H9 (cell line): ENCODE results near the gene GALNT10. TPM values are rescaled to one million over a fixed set of nuclear protein-coding genes. Genes with fewer than 3 reads are reported as not detected.

Source experiments
- DNase-seq: peaks from one replicate; pipeline ENCODE4 v3.0.0-alpha.2; 2017
- H2AFZ ChIP-seq: one replicate; pipeline ENCODE4 v1.6.1; 2013; ENCODE audit warnings: mild to moderate bottlenecking, low read length, control low read depth, moderate library complexity
- H2AK5ac ChIP-seq: 2 replicates; pipeline ENCODE4 v1.6.1; 2013; ENCODE audit warnings: low read length, control low read depth, mixed read lengths; ENCODE audit not compliant: insufficient read length
- H2BK120ac ChIP-seq: one replicate; pipeline ENCODE4 v1.6.1; 2013; ENCODE audit warnings: low read depth, mild to moderate bottlenecking, low read length, control low read depth, inconsistent platforms; ENCODE audit not compliant: poor library complexity, severe bottlenecking
- H2BK12ac ChIP-seq: 2 replicates; pipeline ENCODE4 v1.6.1; 2013; ENCODE audit warnings: low read length, control low read depth, mixed read lengths, low read depth; ENCODE audit not compliant: insufficient read length
- H2BK15ac ChIP-seq: 2 replicates; pipeline ENCODE4 v1.6.1; 2013; ENCODE audit warnings: low read depth, low read length, control low read depth
- H2BK20ac ChIP-seq: one replicate; pipeline ENCODE4 v1.6.1; 2013; ENCODE audit warnings: low read depth, mild to moderate bottlenecking, low read length, control low read depth, inconsistent platforms; ENCODE audit not compliant: poor library complexity, severe bottlenecking
- H2BK5ac ChIP-seq: 2 replicates; pipeline ENCODE4 v1.6.1; 2013; ENCODE audit warnings: low read length, control low read depth, mixed read lengths; ENCODE audit not compliant: insufficient read length
- H3K14ac ChIP-seq: 2 replicates; pipeline ENCODE4 v1.6.1; 2013; ENCODE audit warnings: low read length, control low read depth; ENCODE audit not compliant: insufficient read depth
- H3K18ac ChIP-seq: 2 replicates; pipeline ENCODE4 v1.6.1; 2013; ENCODE audit warnings: low read depth, mild to moderate bottlenecking, mixed read lengths, low read length, control low read depth; ENCODE audit not compliant: insufficient read length
- H3K23ac ChIP-seq: 2 replicates; pipeline ENCODE4 v1.6.1; 2013; ENCODE audit warnings: low read length, control low read depth, mixed read lengths, low read depth; ENCODE audit not compliant: insufficient read length
- H3K23me2 ChIP-seq: 2 replicates; pipeline ENCODE4 v1.6.1; 2013; ENCODE audit warnings: low read depth, mild to moderate bottlenecking, mixed read lengths, low read length, control low read depth; ENCODE audit not compliant: insufficient read length, poor library complexity, severe bottlenecking
- H3K27ac ChIP-seq: 2 replicates; pipeline ENCODE4 v1.5.1; 2013; ENCODE audit warnings: low read length, control low read depth, mixed read lengths, low read depth; ENCODE audit not compliant: insufficient read length
- H3K27me3 ChIP-seq: 2 replicates; pipeline ENCODE4 v1.6.1; 2013; ENCODE audit warnings: low read length, control low read depth, inconsistent platforms; ENCODE audit not compliant: insufficient read depth
- H3K4ac ChIP-seq: 2 replicates; pipeline ENCODE4 v1.6.1; 2013; ENCODE audit warnings: low read depth, mild to moderate bottlenecking, control low read depth, inconsistent platforms, low read length, moderate library complexity
- H3K4me1 ChIP-seq: 2 replicates; pipeline ENCODE4 v1.6.1; 2013; ENCODE audit warnings: low read length, control low read depth, inconsistent platforms; ENCODE audit not compliant: insufficient read depth
- H3K4me2 ChIP-seq: 2 replicates; pipeline ENCODE4 v1.6.1; 2013; ENCODE audit warnings: low read length, control low read depth, mixed read lengths; ENCODE audit not compliant: insufficient read length, insufficient read depth
- H3K56ac ChIP-seq: 2 replicates; pipeline ENCODE4 v1.6.1; 2013; ENCODE audit warnings: low read depth, mild to moderate bottlenecking, mixed read lengths, low read length, control low read depth; ENCODE audit not compliant: insufficient read length
- H3K79me1 ChIP-seq: 2 replicates; pipeline ENCODE4 v1.6.1; 2013; ENCODE audit warnings: low read depth, mild to moderate bottlenecking, moderate library complexity, low read length, control low read depth, inconsistent platforms; ENCODE audit not compliant: insufficient read depth, poor library complexity, severe bottlenecking
- H3K79me2 ChIP-seq: 2 replicates; pipeline ENCODE4 v1.6.1; 2013; ENCODE audit warnings: low read length, control low read depth, inconsistent platforms; ENCODE audit not compliant: insufficient read depth
- H3K9ac ChIP-seq: 2 replicates; pipeline ENCODE4 v1.6.1; 2013; ENCODE audit warnings: low read length, control low read depth, mixed read lengths; ENCODE audit not compliant: insufficient read length; ENCODE audit errors: extremely low read depth
- H3K9me3 ChIP-seq: one replicate; pipeline ENCODE4 v1.6.1; 2013; ENCODE audit warnings: low read depth, low read length, inconsistent platforms; ENCODE audit not compliant: control insufficient read depth
- H3T11ph ChIP-seq: one replicate; pipeline ENCODE4 v1.6.1; 2013; ENCODE audit warnings: mild to moderate bottlenecking, low read length, control low read depth, inconsistent platforms
- H4K20me1 ChIP-seq: one replicate; pipeline ENCODE4 v1.6.1; 2013; ENCODE audit not compliant: control insufficient read depth, insufficient read length, insufficient read depth
- H4K5ac ChIP-seq: 2 replicates; pipeline ENCODE4 v1.6.1; 2013; ENCODE audit warnings: low read depth, mild to moderate bottlenecking, mixed read lengths, low read length, control low read depth; ENCODE audit not compliant: insufficient read length
- H4K8ac ChIP-seq: replicated peaks from 2 replicates; pipeline ENCODE4 v1.6.1; 2013; ENCODE audit warnings: low read length, control low read depth, mixed read lengths, low read depth; ENCODE audit not compliant: insufficient read length
- H4K91ac ChIP-seq: 2 replicates; pipeline ENCODE4 v1.6.1; 2013; ENCODE audit warnings: low read depth, mild to moderate bottlenecking, moderate library complexity, mixed read lengths, low read length, control low read depth; ENCODE audit not compliant: insufficient read length
- H3K27ac Mint-ChIP-seq, 3 experiments: 2 replicates in 2 of 3; 3 replicates in 1 of 3; pipeline ENCODE4 v1.8.0; 2020 to 2021; ENCODE audit warnings: mixed read lengths in 3 of 3, mild to moderate bottlenecking in 1 of 3, moderate library complexity in 1 of 3
- H3K27me3 Mint-ChIP-seq: 2 replicates; pipeline ENCODE4 v1.8.0; 2021; ENCODE audit warnings: low read depth, mild to moderate bottlenecking, moderate library complexity, mixed read lengths
- H3K36me3 Mint-ChIP-seq, 3 experiments: 2 replicates in 2 of 3; 3 replicates in 1 of 3; pipeline ENCODE4 v1.8.0; 2020 to 2021; ENCODE audit warnings: low read depth in 3 of 3, mixed read lengths in 3 of 3; ENCODE audit not compliant: insufficient read depth in 1 of 3
- H3K4me1 Mint-ChIP-seq, 2 experiments: 2 replicates each; pipeline ENCODE4 v1.8.0; 2020; ENCODE audit warnings: mixed read lengths in 2 of 2
- H3K4me3 Mint-ChIP-seq, 2 experiments: 2 replicates in 1 of 2; 3 replicates in 1 of 2; pipeline ENCODE4 v1.8.0; 2020 to 2021; ENCODE audit warnings: mild to moderate bottlenecking in 2 of 2, mixed read lengths in 2 of 2, moderate library complexity in 1 of 2
- H3K9me3 Mint-ChIP-seq, 2 experiments: 2 replicates in 1 of 2; 3 replicates in 1 of 2; pipeline ENCODE4 v1.8.0; 2020; ENCODE audit warnings: mild to moderate bottlenecking in 2 of 2, mixed read lengths in 2 of 2, moderate library complexity in 1 of 2
- WGBS: extraction: QIAGEN DNeasy Blood & Tissue Kit; methylation state at CpG from one replicate; pipeline ENCODE4 v1.1.7; 2013; ENCODE audit warnings: missing lambda C conversion rate, low lambda C conversion rate, mixed read lengths; ENCODE audit not compliant: insufficient read length; ENCODE audit errors: extremely low coverage; 5-methylcytosine and 5-hydroxymethylcytosine counted together
- total RNA-seq: library from RNA; stranded (reverse); gene quantifications from 2 replicates; pipeline ENCODE4 v1.2.1, GENCODE V29; 2021
- TF ChIP-seq, protein P1 (sequence below): fragments of 200-600 bp; sonication (generic); conservative IDR thresholded peaks from 3 replicates; pipeline ENCODE4 v1.8.0; 2021; ENCODE audit warnings: antibody characterized with exemption, mild to moderate bottlenecking

The GALNT10 gene
- total RNA-seq, 1 experiment from 2014 or later = 15.4 TPM

DNA sequence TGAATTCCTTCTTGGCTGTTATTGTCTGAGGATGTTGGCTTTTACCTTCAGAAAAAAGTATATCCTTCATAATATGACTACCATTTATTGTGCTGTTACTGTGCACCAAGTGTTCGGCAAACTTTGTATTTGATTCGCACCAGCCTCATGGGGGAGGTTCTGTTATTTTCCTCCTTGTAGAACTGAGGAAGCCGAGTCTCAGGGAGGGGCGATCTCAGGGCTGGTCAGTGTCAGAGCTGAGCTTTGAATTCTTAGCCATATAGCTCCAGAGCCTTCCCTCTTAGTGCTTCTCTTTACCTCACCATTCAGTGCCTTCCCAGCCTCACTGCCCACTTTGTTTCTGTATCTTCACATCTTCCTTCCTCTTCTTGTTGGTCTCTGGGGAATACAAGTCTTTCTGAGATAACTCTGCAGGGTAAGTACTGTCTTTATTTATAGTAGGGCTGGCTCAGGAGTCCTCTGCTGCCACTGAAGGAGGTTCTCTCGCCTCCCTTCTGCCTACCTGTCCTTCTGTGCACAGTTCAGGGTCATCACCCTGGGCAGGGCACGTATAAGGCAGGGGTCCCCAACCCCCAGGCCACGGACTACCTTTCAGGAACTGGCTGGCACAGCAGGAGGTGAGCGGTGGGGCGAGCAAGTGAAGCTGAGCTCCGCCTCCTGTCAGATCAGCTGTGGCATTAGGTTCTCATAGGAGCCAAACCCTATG is 48.4 kb downstream of the GALNT10 start:
- no peak overlapping the region for H3K9ac ChIP-seq
- H2BK120ac ChIP-seq = no peak overlapping the region
- H3K4me1 ChIP-seq = peaks cover 3% of the 10 kb centered on the region; the same call in 1 of the 2 replicates
- no peaks in the 10 kb centered on the region for H4K20me1 ChIP-seq
- H3K27me3 ChIP-seq = no peaks in the 10 kb centered on the region
- H2BK20ac ChIP-seq = no peak overlapping the region
- H2AK5ac ChIP-seq = no peak overlapping the region
- H3K14ac ChIP-seq = no peak overlapping the region
- no peak overlapping the region for H4K5ac ChIP-seq
- no peak overlapping the region for H2BK15ac ChIP-seq
- no peak overlapping the region for H3K23ac ChIP-seq
- WGBS = no CpG with 5 or more reads among the region's 10 CpGs
- no peak overlapping the region for H3K4me2 ChIP-seq
- no peaks in the 10 kb centered on the region for H3K79me2 ChIP-seq
- H3K18ac ChIP-seq = no peak overlapping the region
- H2BK5ac ChIP-seq = no peak overlapping the region
- no peaks in the 10 kb centered on the region for H3K9me3 ChIP-seq
- H3K23me2 ChIP-seq = no peaks in the 10 kb centered on the region
- Mint-ChIP-seq H3K27ac (no peak overlapping the region; a peak in 1 of 7 replicates), H3K4me1 (peaks cover 45 to 50% of the 10 kb centered on the region in 2 experiments), H3K4me3 (no peak overlapping the region), H3K36me3 (no peaks in the 10 kb centered on the region), H3K9me3 (no peaks in the 10 kb centered on the region), H3K27me3 (no peaks in the 10 kb centered on the region; the same call in none of the 2 replicates)
- DNase-seq = peak; percentile 38
- no peak overlapping the region for H3K27ac ChIP-seq
- H4K91ac ChIP-seq = no peak overlapping the region
- H3K79me1 ChIP-seq = no peaks in the 10 kb centered on the region
- no peak overlapping the region for H2AFZ ChIP-seq
- H3K56ac ChIP-seq = no peak overlapping the region
- no peak overlapping the region for H3T11ph ChIP-seq
- no peak overlapping the region for H3K4ac ChIP-seq
- H4K8ac ChIP-seq = no peak overlapping the region
- H2BK12ac ChIP-seq = no peak overlapping the region
- TF ChIP-seq, protein P1, sequence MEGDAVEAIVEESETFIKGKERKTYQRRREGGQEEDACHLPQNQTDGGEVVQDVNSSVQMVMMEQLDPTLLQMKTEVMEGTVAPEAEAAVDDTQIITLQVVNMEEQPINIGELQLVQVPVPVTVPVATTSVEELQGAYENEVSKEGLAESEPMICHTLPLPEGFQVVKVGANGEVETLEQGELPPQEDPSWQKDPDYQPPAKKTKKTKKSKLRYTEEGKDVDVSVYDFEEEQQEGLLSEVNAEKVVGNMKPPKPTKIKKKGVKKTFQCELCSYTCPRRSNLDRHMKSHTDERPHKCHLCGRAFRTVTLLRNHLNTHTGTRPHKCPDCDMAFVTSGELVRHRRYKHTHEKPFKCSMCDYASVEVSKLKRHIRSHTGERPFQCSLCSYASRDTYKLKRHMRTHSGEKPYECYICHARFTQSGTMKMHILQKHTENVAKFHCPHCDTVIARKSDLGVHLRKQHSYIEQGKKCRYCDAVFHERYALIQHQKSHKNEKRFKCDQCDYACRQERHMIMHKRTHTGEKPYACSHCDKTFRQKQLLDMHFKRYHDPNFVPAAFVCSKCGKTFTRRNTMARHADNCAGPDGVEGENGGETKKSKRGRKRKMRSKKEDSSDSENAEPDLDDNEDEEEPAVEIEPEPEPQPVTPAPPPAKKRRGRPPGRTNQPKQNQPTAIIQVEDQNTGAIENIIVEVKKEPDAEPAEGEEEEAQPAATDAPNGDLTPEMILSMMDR = no peak
